Ectodermal cell (in vitro differentiated cells): ENCODE measurements around the gene HIBCH.

Source experiments
- H3K27ac ChIP-seq: 2 replicates; pipeline ENCODE4 v1.7.0; 2013; ENCODE audit warnings: mild to moderate bottlenecking, low read depth, low read length; ENCODE audit not compliant: insufficient read depth, poor library complexity, severe bottlenecking
- H3K27me3 ChIP-seq: 2 replicates; pipeline ENCODE4 v1.7.0; 2013; ENCODE audit warnings: mild to moderate bottlenecking, low read length; ENCODE audit not compliant: insufficient read depth, control insufficient read depth, poor library complexity, severe bottlenecking
- H3K36me3 ChIP-seq: one replicate; pipeline ENCODE4 v1.7.0; 2013; ENCODE audit warnings: low read length; ENCODE audit not compliant: control insufficient read depth, insufficient read depth
- H3K4me1 ChIP-seq: one replicate; pipeline ENCODE4 v1.7.0; 2013; ENCODE audit warnings: low read length; ENCODE audit not compliant: control insufficient read depth, insufficient read depth
- H3K4me3 ChIP-seq: 2 replicates; pipeline ENCODE4 v1.7.0; 2013; ENCODE audit warnings: low read depth, low read length, control low read depth; ENCODE audit not compliant: insufficient read depth
- H3K9me3 ChIP-seq: 2 replicates; pipeline ENCODE4 v1.7.0; 2013; ENCODE audit warnings: mild to moderate bottlenecking, low read length, moderate library complexity; ENCODE audit not compliant: control insufficient read depth
- WGBS, 2 experiments: methylation state at CpG; one replicate each; pipeline ENCODE4 v1.1.7; 2013; ENCODE audit warnings: missing lambda C conversion rate in 2 of 2; 5-methylcytosine and 5-hydroxymethylcytosine counted together

The HIBCH gene

GRCh38 chr2:190199530-190199929, 120.1 kb downstream of the HIBCH start:
- Histone ChIP-seq H3K9me3 (no peaks in the 10 kb centered on the region), H3K36me3 (no peaks in the 10 kb centered on the region), H3K4me3 (no peak overlapping the region), H3K27ac (no peak overlapping the region), H3K4me1 (no peaks in the 10 kb centered on the region), H3K27me3 (no peaks in the 10 kb centered on the region)
- 100% methylated on average over 1 of the region's 1 CpG for WGBS, 2 experiments

- Histone ChIP-seq H3K4me1 (no peaks in the 10 kb centered on the region), H3K27ac (no peak overlapping the region), H3K9me3 (no peaks in the 10 kb centered on the region), H3K4me3 (no peak overlapping the region), H3K27me3 (no peaks in the 10 kb centered on the region), H3K36me3 (no peaks in the 10 kb centered on the region)
- 74% methylated on average over 2 of the region's 2 CpGs for WGBS, 2 experiments
Measured at GRCh38 chr2:190199109-190199508, 120.5 kb downstream of the HIBCH start.

- Histone ChIP-seq H3K36me3 (no peaks in the 10 kb centered on the region), H3K27me3 (no peaks in the 10 kb centered on the region), H3K27ac (no peak overlapping the region), H3K4me1 (no peaks in the 10 kb centered on the region), H3K4me3 (no peak overlapping the region), H3K9me3 (no peaks in the 10 kb centered on the region)
- 86 to 92% methylated on average over 4 to 5 of the region's 5 CpGs for WGBS, 2 experiments
Measured at GRCh38 chr2:190197143-190197720, 122.4 kb downstream of the HIBCH start.

DNA sequence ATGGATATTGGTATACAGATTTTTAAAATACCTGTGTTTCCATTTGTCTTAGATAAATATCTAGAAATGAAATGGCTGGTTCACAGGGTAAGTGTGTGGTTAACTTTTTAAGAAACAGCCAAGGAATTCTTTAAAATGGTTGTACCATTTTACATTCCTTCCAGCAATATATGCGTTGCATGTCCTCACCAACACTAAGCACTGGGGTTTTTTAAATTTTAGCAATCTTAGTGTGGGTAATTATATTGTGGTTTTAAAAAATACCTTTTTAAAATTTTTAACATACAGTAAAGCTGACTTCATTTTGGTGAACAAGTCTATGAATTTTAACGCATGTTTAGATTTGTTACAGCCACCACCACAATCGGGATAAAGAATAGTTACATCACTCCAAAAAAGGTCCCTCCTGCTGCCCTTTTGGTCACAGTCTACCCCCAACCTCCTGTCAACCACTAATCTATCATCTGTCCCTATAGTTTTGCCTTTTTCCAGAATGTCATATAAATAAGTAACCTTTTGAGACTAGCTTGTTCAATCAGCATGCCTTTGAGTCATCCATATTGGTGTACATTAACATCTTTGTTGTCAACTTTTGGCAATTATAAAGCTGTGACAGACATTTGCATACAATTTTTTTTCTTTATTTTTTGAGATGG, 129.0 kb downstream of the HIBCH start:
- Histone ChIP-seq H3K9me3 (no peaks in the 10 kb centered on the region), H3K36me3 (no peaks in the 10 kb centered on the region), H3K27ac (no peak overlapping the region), H3K4me3 (no peak overlapping the region), H3K27me3 (no peaks in the 10 kb centered on the region), H3K4me1 (no peaks in the 10 kb centered on the region)
- 92 to 97% methylated on average over 2 to 3 of the region's 3 CpGs for WGBS, 2 experiments

DNA sequence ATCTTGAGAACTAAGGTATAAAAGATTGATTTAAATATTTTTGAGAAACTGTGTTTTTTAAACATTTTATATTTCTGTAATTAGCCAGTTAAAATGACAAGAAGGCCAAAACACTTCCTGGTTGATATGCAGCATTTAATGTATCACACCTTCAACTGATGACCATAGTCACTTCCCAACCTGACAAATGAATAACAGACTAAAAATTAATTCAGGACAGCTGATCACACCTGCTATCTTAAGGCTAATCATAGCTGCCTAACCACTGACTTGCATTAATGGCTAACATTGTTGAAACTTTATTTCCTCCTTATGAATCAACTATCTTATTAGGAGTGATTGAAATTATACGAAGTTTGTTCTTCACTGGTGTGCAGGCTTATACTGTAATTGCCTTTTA, 131.3 kb downstream of the HIBCH start:
- no peaks in the 10 kb centered on the region for H3K36me3 ChIP-seq
- no peaks in the 10 kb centered on the region for H3K27me3 ChIP-seq
- no peak overlapping the region for H3K4me3 ChIP-seq
- no peak overlapping the region for H3K27ac ChIP-seq
- H3K4me1 ChIP-seq = no peaks in the 10 kb centered on the region
- no CpG with 5 or more reads among the region's 1 CpG for WGBS, 2 experiments
- no peaks in the 10 kb centered on the region for H3K9me3 ChIP-seq

DNA sequence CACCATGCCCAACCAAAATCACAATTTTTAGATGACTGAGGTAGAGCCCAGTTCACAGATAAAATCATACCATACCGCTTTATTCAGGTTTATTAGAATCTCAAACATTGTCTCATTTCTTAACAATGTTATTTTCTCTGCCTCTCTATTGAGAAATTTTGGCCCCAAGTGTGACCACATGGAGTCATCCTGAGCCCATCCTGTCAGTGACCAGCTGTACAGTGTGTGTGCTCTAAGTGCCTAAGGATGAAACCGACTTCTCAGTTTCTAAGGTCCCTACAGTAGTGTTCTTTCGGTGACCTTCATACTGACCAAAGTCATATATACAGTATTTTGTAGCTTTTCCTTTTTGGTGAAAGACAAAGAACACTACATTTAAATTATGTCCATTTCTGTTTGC, 133.4 kb downstream of the HIBCH start:
- peaks cover 8% of the 10 kb centered on the region for H3K27me3 ChIP-seq
- no peaks in the 10 kb centered on the region for H3K9me3 ChIP-seq
- no peaks in the 10 kb centered on the region for H3K36me3 ChIP-seq
- WGBS, 2 experiments = 93 to 98% methylated on average over 2 to 3 of the region's 3 CpGs
- peaks cover 2% of the 10 kb centered on the region for H3K4me1 ChIP-seq
- no peak overlapping the region for H3K27ac ChIP-seq
- H3K4me3 ChIP-seq = no peak overlapping the region

DNA sequence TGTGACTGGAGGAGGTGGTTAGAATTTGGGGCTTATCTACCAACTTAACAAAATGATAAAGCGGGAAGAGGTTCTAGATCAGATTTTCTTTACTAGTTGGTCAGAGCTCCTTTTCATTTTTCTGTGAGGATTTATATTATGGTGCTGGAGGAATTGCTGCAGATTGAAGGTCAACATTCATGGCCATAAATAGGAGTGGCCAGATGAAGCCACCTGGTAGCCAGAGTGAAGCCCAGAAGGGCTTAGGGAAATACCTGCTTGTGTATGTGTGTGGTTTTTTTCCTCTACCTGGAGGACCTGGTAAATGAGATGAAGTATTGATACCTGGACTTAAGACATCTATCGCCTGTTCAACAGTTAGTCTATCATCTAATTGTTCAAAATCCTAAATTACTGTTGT, 134.2 kb downstream of the HIBCH start:
- no peaks in the 10 kb centered on the region for H3K9me3 ChIP-seq
- WGBS, 2 experiments = 100% methylated on average over 1 of the region's 2 CpGs
- H3K27me3 ChIP-seq = peaks cover 17% of the 10 kb centered on the region
- H3K4me1 ChIP-seq = peaks cover 4% of the 10 kb centered on the region
- no peak overlapping the region for H3K4me3 ChIP-seq
- no peak overlapping the region for H3K27ac ChIP-seq
- no peaks in the 10 kb centered on the region for H3K36me3 ChIP-seq

DNA sequence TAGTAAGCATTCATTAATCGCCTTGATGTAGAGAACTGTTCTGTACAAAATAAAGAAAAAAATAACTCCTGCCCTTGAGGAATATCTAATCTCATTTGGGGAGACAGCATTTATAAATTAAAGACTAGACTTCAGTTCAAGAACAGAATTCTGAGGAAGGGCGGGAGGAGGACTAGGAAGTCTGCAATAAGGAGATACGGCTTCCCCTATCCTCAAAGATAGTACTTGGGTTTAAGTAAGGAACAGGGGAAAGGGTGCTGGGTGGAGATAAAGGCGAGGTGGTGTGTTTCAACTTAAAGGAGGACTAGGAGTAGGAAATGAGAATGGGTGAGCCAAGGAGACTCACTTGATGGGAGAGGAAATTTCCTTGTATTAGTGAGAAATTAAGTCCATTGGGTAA, 135.2 kb downstream of the HIBCH start:
- H3K9me3 ChIP-seq = no peaks in the 10 kb centered on the region
- H3K4me1 ChIP-seq = peaks cover 4% of the 10 kb centered on the region
- no peak overlapping the region for H3K4me3 ChIP-seq
- no peak overlapping the region for H3K27ac ChIP-seq
- no peaks in the 10 kb centered on the region for H3K36me3 ChIP-seq
- WGBS, 2 experiments = 89 to 92% methylated on average over 3 to 4 of the region's 4 CpGs
- H3K27me3 ChIP-seq = peaks cover 25% of the 10 kb centered on the region

- no peaks in the 10 kb centered on the region for H3K9me3 ChIP-seq
- H3K4me3 ChIP-seq = no peak overlapping the region
- peaks cover 26% of the 10 kb centered on the region for H3K27me3 ChIP-seq
- 100% methylated on average over 1 of the region's 2 CpGs for WGBS, 2 experiments
- no peak overlapping the region for H3K27ac ChIP-seq
- H3K36me3 ChIP-seq = no peaks in the 10 kb centered on the region
- peaks cover 4% of the 10 kb centered on the region for H3K4me1 ChIP-seq
Measured at GRCh38 chr2:190183539-190183938, 136.1 kb downstream of the HIBCH start.

DNA sequence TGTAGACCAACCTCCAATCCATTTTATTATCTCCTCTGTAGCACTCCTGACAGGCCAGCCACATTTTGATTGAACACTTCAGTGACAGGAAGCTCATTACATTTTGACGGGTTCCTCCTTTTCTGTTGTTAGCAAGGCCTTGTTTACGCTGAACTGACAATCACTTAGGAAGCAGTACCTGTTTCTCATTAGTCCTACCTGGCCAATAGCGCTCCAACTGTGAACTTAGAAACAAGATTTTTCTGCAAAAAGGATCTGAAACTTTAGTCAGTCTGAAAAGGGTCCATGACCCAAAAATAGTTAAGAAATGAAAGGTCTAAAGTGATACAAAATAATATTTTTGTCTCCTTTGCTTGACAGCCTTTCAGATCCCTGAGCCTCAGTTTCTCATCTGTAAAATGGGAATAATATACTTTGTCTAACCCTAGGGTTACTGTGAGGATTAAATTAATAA, 137.5 kb downstream of the HIBCH start:
- H3K9me3 ChIP-seq = no peaks in the 10 kb centered on the region
- H3K4me1 ChIP-seq = peaks cover 4% of the 10 kb centered on the region
- H3K27me3 ChIP-seq = peaks cover 26% of the 10 kb centered on the region
- no peak overlapping the region for H3K4me3 ChIP-seq
- H3K27ac ChIP-seq = no peak overlapping the region
- no peaks in the 10 kb centered on the region for H3K36me3 ChIP-seq
- WGBS, 2 experiments = 83 to 92% methylated on average over 3 of the region's 3 CpGs
